Erythroblast (primary cell): ENCODE results near the gene LEMD3.

Source experiments
- GATA1 ChIP-seq: IDR thresholded peaks from 2 replicates; pipeline ENCODE4 v1.6.1; 2011; ENCODE audit warnings: low read depth, mild to moderate bottlenecking, control low read depth, low read length, moderate library complexity
- POLR2A ChIP-seq: IDR thresholded peaks from 2 replicates; pipeline ENCODE4 v1.6.1; 2011; ENCODE audit warnings: mild to moderate bottlenecking, low read length

DNA sequence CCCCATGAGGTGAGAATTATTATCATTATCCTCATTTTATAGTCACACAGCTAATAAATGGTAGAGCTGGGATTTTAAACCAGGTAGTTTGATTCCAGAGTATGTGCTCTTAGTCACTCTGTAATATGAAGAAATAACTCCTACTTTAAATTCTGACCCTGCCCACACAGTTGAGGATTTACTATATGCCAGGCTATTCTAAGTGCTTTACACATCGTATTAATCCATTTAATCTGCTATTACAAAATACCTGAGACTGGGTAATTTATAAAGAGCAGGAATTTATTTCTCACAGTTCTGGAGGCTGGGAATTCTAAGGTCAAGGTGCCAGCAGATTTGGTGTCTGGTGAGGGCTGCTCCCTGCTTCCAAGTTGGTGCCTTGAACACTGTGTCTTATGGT lies 28.6 kb upstream of the LEMD3 start:
- TF ChIP-seq POLR2A (no peak), GATA1 (no peak)
